ENCODE measurements around the gene COMMD2.
A peak's percentile ranks its signal among the peaks of the same experiment; 100 is the strongest.

COMMD2 gene

DNA sequence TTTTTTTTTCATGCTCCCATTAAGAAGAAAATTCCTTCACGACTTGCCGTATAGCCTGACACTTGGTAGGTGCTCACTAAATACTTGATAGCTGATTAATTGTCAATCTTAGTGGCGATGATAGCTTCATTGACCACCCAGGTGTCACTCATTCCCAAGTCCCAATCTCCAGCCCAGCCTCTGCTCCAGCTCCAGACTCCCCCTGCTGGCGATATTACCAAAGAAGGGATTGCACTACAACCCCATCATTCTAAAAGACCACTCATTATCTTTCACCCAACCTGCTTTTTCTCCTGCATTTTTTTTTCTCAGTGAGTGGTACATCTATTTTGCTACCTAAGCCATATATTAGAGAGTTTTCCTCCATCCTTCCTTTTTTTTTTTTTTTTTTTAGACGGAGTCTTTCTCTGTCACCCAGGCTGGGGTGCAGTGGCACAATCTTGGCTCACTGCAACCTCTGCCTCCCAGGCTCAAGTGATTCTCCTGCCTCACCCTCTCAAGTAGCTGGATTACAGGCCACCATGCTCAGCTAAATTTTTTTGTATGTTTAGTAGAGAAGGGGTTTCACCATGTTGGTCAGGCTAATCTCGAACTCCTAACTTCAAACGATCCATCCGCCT is 19.5 kb upstream of the COMMD2 start:
- DNase-seq: peak; percentile 23 to 24
- Mint-ChIP-seq H3K4me3 (no peak overlapping the region), H3K4me1 (no peaks in the 10 kb centered on the region), H3K27ac (no peak overlapping the region), H3K9me3 (no peaks in the 10 kb centered on the region), H3K27me3 (peaks cover 14% of the 10 kb centered on the region)
- no peak for ATAC-seq

DNA sequence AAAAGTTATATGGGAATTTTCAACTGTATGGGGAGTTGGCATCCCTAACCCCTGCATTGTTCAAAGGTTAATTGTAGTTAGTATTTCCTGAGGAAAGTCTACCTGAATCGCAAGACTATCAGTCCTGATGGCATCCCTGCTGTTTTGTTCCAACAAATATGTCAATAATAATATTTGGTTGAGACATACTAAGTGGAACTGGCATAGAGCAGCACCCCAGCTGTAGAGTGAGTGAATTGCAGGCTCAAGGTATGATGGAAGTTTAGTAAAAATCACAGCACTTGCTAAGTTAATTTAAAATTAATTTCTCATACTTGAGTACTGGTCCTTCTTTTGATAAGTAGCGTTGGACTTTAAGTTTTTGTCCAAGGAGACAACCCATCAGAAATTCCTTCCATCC is 18.0 kb upstream of the COMMD2 start:
- Mint-ChIP-seq H3K9me3 (no peaks in the 10 kb centered on the region), H3K27ac (no peak overlapping the region), H3K4me1 (no peaks in the 10 kb centered on the region), H3K27me3 (peaks cover 25% of the 10 kb centered on the region), H3K4me3 (no peak overlapping the region)
- ATAC-seq: no peak
- no peak for DNase-seq

DNA sequence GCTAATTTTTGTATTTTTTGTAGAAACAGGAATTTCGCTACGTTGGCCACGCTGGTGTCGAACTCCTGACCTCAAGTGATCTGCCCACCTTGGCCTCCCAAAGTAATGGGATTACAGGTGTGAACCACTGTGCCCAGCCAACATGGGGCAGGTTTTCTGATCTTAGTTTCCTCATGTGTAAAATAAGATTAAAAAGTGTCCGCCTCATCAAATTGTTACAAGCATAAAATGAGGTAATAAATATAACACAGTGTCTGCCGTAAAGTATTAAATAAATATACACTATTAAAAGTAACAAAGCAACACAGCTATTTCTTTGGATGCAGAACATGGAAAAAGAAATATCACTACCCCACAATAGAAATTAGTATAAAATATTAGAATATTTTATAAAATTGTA is 16.4 kb upstream of the COMMD2 start:
- no peaks in the 10 kb centered on the region for H3K9me3 Mint-ChIP-seq
- DNase-seq: no peak
- H3K27me3 Mint-ChIP-seq: peaks cover 25% of the 10 kb centered on the region
- ATAC-seq: no peak
- no peaks in the 10 kb centered on the region for H3K4me1 Mint-ChIP-seq
- peak overlapping the region in 1 of 2 donors; percentile 37 for H3K27ac Mint-ChIP-seq
- no peak overlapping the region for H3K4me3 Mint-ChIP-seq

DNA sequence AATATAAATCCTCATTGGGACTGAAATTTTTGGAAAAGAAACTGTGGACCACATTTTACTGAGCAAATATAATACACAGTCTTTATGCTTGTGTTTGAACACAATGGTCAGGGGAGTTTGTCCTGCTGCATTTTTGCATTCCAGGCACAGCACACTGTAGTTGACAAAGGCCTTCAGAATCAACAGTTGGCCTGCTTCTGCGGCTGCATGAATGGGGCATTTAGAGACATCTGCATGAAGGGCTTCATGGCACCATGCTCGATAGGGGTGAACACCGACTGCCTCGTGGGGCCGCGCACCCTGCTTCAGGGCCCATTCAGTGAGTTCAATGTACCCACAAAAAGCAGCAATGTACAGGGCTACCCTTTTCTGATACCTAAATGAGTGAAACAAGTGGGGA is 15.4 kb upstream of the COMMD2 start:
- Mint-ChIP-seq H3K4me3 (no peak overlapping the region), H3K27me3 (peaks cover 25% of the 10 kb centered on the region), H3K9me3 (no peaks in the 10 kb centered on the region)

DNA sequence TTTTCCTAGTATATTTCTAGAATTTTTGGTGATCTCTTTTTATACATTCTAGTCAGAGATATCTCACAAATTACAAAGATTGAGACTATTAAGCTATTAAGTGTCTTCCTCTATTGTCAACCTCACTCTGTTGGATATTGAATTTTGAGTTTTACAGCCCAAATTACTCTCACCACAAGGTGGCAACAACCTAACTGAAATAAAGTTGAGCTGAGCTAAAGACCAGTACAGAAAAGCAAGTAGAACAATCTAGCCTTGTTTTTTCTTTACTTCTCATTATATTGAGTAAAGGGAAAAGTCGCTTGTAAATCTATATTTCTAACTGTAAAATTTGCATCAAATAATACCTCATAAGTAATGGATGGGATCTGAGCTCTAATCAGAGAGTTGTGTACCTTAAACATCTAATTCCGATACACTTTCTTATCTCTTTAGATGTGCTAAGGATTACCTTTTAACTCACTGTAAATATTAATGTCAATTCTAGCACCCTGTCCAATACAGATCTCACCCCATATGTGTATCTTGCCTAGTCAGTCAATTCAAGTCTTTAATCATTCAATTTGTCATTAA is 13.6 kb upstream of the COMMD2 start:
- H3K27me3 Mint-ChIP-seq: peaks cover 15% of the 10 kb centered on the region
- no peak for ATAC-seq
- no peak for DNase-seq

More for the DNA sequence above, 15.4 kb upstream of the COMMD2 start:
- DNase-seq (no peak), ATAC-seq (no peak)
- Mint-ChIP-seq H3K4me1 (no peaks in the 10 kb centered on the region), H3K27ac (no peak overlapping the region)

DNA sequence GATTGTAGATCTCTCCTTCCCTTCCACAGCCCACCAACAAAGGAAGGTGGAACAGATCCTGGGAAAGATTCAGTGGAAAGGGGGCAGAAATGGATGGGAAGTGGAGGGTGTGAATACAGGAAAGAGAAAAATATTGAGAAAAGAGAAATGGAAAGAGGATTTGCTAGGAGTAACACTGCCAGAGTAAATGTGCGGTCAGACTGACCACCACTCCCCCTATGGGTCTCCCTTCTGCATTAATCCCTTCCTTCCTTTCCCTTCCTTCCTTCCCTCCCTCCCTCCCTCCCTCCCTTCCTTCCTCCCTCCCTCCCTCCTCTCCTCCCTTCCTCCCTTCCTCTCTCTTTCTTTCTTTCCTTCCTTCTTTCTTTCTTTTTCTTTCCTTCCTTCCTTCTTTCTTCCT is 12.0 kb upstream of the COMMD2 start:
- H3K27me3 Mint-ChIP-seq: peaks cover 14% of the 10 kb centered on the region

More for the DNA sequence above, 13.6 kb upstream of the COMMD2 start:
- H3K4me1 Mint-ChIP-seq: no peaks in the 10 kb centered on the region
- H3K9me3 Mint-ChIP-seq: no peaks in the 10 kb centered on the region
- H3K27ac Mint-ChIP-seq: no peak overlapping the region
- no peak overlapping the region for H3K4me3 Mint-ChIP-seq

DNA sequence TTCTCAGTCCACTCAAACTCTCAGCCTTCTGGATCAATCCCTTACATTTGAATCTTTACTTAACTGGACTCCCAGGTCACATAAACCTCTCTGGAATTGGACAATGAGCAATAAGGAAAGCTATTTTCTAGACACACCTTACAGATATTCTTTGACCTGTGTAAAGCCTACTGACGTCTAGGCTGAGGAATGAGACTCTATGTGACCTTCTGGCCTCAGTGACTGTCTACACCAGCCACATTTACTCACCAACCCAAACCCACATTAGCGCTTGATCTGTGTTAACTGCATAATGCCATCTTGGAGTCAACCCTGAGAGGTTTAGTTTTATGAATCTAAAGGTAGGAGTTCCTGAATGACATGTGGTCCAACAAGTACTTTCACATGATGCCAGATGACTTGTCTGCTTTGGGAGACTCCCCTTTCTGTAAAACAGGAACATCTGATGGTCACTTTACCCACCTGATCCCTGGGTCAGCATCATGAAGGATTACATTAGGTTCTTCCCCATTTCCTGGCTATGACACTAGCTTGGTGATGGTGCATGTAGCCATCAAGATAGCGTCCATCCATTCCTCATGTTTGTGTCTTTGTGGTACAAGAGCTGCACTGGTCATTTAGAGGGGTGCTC is 11.4 kb upstream of the COMMD2 start:
- no peak for DNase-seq

More for the DNA sequence above, 12.0 kb upstream of the COMMD2 start:
- Mint-ChIP-seq H3K4me3 (no peak overlapping the region), H3K27ac (no peak overlapping the region), H3K4me1 (no peaks in the 10 kb centered on the region), H3K9me3 (no peaks in the 10 kb centered on the region)
- no peak for ATAC-seq
- DNase-seq: no peak

DNA sequence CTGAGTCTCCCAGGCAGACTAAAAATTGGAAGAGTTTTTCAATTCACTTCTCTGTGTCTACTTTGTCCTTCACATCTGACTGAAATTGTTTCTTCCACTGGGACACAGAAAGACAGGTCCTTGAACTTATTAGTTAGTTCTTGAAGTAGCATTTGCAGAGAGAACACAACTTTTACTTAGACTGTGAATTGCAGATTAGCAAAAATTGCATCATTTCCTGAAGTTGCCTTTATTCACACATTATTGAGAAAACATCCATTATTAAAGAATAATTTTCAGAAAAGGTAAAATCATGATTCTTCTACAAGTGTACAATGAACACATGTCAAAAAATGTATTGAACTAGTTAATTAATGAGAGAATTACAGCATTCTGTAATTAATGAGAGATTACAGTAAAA is 1.4 kb upstream of the COMMD2 start:
- H3K4me1 Mint-ChIP-seq: peaks cover 28% of the 10 kb centered on the region
- H3K27me3 Mint-ChIP-seq: peaks cover 7% of the 10 kb centered on the region
- DNase-seq (no peak), ATAC-seq (no peak)
- peak overlapping the region; percentile 96 to 97 for H3K4me3 Mint-ChIP-seq
- H3K9me3 Mint-ChIP-seq: no peaks in the 10 kb centered on the region
- H3K27ac Mint-ChIP-seq: peak overlapping the region; percentile 97

More for the DNA sequence above, 11.4 kb upstream of the COMMD2 start:
- Mint-ChIP-seq H3K27me3 (peaks cover 14% of the 10 kb centered on the region), H3K27ac (no peak overlapping the region), H3K4me1 (no peaks in the 10 kb centered on the region), H3K4me3 (no peak overlapping the region), H3K9me3 (no peaks in the 10 kb centered on the region)
- no peak for ATAC-seq

DNA sequence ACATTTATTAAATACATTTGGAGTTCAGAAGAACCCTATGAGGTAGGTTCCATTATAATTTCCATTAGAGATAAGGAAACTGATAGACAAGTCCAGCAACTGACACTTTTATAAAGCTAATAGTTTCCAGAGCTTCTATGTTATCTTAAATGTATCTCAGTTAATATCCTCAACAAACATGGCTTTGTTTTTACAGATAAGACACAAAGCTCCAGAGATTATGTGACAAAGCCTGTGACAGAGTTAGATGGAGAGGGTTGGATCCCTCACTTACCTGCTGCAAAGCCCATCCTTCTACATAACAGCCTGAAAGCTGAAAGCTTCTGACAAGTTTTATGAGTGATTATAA is 473 bp upstream of the COMMD2 start:
- Mint-ChIP-seq H3K4me1 (peaks cover 28% of the 10 kb centered on the region), H3K4me3 (peak overlapping the region; percentile 96 to 97), H3K27me3 (peaks cover 7% of the 10 kb centered on the region), H3K9me3 (no peaks in the 10 kb centered on the region), H3K27ac (peak overlapping the region; percentile 97)
- DNase-seq (no peak), ATAC-seq (no peak)

DNA sequence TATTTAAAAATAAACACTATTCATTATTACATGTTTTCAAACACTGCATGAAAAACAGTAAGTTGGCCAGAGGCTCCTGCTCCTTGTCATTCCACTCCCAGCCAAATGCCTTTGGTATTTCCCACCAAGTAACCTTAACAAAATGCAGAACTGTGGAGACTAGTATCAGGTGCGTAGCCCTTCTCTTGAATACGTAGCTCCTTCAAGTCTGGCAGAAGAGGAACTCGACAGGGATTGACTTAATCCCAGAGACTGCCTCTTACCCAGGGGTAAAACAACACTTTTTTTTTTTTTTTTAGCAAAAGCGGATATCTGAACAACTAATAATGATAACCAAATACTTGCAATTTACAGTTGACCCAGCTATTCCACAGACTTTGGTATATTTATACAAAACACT is 738 bp downstream of the COMMD2 start:
- H3K9me3 Mint-ChIP-seq: no peaks in the 10 kb centered on the region
- DNase-seq: no peak
- peaks cover 1% of the 10 kb centered on the region for H3K27me3 Mint-ChIP-seq
- H3K4me1 Mint-ChIP-seq: peaks cover 28% of the 10 kb centered on the region
- peak overlapping the region; percentile 96 to 97 for H3K4me3 Mint-ChIP-seq
- ATAC-seq: no peak
- peak overlapping the region; percentile 66 to 97 for H3K27ac Mint-ChIP-seq

DNA sequence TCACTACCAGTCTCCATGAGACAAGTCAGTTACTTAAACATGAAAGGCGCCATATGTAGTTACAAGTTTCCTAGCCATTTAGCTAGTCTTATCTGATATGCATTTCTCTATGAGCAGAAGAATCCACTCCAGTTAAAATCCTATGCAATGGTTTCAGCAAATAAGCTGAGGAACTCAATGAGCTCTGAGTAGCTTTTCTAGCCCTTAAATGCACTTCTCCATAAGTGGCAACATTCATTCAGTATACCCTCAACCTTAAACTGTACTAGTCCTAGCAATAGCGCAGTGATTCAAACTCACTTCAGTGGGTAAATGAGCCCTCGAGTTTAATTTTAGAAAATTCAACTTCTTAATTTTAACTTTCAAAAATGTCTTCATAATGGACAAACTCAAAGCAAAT is 7.7 kb downstream of the COMMD2 start:
- no peak overlapping the region for H3K27ac Mint-ChIP-seq
- DNase-seq (no peak), ATAC-seq (no peak)
- no peak overlapping the region for H3K4me3 Mint-ChIP-seq
- no peaks in the 10 kb centered on the region for H3K27me3 Mint-ChIP-seq
- no peaks in the 10 kb centered on the region for H3K9me3 Mint-ChIP-seq
- peaks cover 4% of the 10 kb centered on the region for H3K4me1 Mint-ChIP-seq

DNA sequence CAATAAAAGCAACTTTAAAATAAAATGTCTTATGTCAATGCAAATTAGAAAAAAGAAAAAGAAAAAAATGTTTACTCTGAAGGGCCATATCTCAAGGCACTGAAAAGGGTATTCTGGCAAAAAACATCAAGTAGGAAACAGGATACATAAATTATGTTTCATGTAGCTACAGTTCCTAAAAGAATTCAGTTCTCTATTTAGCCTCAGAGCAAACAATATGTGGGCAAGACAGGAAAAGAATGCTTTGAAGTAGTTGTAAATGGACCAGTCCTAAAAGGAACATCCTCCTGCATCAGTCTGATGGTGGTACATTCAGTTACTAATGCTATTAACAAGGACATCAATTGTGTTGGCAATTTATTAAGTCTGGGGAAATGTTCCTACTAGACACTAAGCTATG is 8.1 kb downstream of the COMMD2 start:
- H3K9me3 Mint-ChIP-seq: no peaks in the 10 kb centered on the region
- H3K4me3 Mint-ChIP-seq: no peak overlapping the region
- H3K27ac Mint-ChIP-seq: no peak overlapping the region
- no peaks in the 10 kb centered on the region for H3K4me1 Mint-ChIP-seq
- ATAC-seq (no peak), DNase-seq (no peak)
- H3K27me3 Mint-ChIP-seq: no peaks in the 10 kb centered on the region

DNA sequence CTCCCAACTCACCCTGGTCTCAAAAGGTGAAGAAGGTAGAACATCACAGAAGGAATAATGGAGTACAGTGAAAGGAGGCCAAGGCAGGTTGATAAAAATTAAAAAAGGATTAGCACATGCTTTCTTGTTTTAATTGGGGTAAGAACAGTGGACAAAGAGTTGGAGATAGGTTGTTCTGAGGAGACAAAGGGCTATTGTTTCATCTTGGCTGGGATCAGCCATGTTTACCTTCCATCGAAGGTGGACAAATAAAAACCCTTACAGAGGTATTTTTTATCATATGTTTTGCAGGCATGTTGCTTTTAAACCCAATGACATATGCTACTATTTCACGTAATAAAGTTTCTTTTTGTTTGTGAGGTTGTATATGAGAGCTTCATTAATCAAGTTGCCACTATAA is 12.9 kb downstream of the COMMD2 start:
- no peaks in the 10 kb centered on the region for H3K9me3 Mint-ChIP-seq
- H3K27ac Mint-ChIP-seq: no peak overlapping the region
- no peaks in the 10 kb centered on the region for H3K4me1 Mint-ChIP-seq
- ATAC-seq: no peak
- H3K27me3 Mint-ChIP-seq: no peaks in the 10 kb centered on the region
- DNase-seq: no peak
- H3K4me3 Mint-ChIP-seq: no peak overlapping the region

DNA sequence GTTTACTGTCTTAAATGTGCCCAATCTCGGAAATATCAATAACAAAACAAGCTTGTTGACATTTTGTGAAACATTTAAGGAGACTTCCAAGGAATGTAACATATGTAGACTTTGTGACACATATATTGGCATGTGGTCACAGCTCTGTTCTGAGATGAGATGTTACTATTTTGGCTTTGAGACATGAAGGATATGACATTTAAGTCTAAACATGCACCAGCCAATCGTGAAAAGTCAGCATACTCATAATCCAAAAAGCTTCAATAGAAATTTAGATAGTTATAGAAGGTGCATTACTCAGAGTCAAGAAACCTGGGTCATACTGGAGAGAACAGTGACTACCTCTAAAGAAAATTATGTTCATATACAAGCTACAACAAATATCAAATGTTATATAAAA is 13.4 kb downstream of the COMMD2 start:
- H3K4me3 Mint-ChIP-seq: no peak overlapping the region
- no peaks in the 10 kb centered on the region for H3K27me3 Mint-ChIP-seq
- no peaks in the 10 kb centered on the region for H3K9me3 Mint-ChIP-seq
- H3K4me1 Mint-ChIP-seq: no peaks in the 10 kb centered on the region
- H3K27ac Mint-ChIP-seq: no peak overlapping the region
- no peak for ATAC-seq
- no peak for DNase-seq

DNA sequence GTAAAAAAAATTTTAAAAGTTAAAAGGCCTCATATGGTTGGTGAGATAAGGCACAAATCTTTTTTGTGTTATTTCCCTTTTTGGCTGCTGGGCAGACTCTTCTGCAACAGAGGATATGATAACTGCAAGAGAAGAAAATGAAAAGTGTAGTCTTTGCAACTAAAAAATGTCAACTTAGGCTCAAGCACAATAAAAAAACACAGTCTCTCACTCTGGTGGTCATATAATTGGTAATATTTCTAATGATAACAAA is 15.4 kb downstream of the COMMD2 start:
- Mint-ChIP-seq H3K27me3 (no peaks in the 10 kb centered on the region), H3K4me1 (no peaks in the 10 kb centered on the region), H3K4me3 (no peak overlapping the region), H3K27ac (no peak overlapping the region), H3K9me3 (no peaks in the 10 kb centered on the region)
- DNase-seq (no peak), ATAC-seq (no peak)

DNA sequence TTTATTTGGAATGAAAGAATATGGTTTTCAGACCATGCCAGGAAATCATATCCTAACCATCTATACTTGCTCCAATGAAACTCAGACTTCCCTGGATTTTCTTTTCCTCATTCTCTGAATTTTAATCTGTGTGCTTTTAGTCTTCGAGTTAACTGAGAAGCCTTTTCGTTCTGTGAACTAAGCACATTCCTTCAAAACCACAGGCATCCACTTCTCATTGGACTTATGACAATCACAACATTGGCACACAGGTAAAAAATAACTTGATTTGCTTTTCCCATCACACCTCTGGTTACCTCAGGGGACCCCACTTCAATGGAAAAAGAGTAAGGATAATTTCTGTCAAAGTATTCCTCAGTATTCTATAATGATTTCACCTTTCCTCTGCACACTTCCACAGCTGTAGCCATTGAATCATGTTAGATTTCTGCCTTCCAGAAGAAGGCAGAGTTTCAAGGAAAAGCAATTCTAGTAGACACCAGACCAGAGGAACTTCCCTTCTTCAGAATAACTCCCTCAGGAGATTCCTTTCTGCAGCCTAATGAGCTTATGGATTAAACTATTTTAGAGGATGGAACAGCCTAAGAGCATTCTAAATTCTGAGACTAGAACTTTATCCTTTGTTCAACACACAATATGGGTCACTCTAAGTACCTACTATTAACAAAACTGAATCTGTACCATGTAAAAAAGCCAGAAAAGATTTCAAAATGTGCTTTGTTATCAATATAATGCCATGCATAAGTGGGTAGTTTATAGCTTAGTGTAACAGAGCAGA is 15.9 kb downstream of the COMMD2 start:
- Mint-ChIP-seq H3K27me3 (no peaks in the 10 kb centered on the region), H3K27ac (no peak overlapping the region), H3K4me3 (no peak overlapping the region), H3K4me1 (no peaks in the 10 kb centered on the region), H3K9me3 (no peaks in the 10 kb centered on the region)
- no peak for DNase-seq
- ATAC-seq: no peak

All from stimulated activated naive CD8-positive, alpha-beta T cell treated with anti-CD3 and anti-CD28 coated beads, Interleukin-15, amount 100 ng/mL, for 72 hours (primary cell).